K562 (cell line): ENCODE data around the gene RERE. TPM values are rescaled to one million over a fixed set of nuclear protein-coding genes. Genes with fewer than 3 reads are reported as not detected.

ENCODE experiments used
- CHD7 ChIP-seq: fragments of 200-600 bp; sonication (generic); IDR thresholded peaks from one replicate; pipeline ENCODE4 v1.6.1; 2012; ENCODE audit warnings: mild to moderate bottlenecking, low read depth, low read length, inconsistent platforms
- polyA plus RNA-seq, 8 experiments: library from polyadenylated mRNA; depleted of rRNA in 4 of 8; stranded (reverse) in 5 of 8; unstranded in 3 of 8; fragments of >200 nt; fragmentation: Nextera tagmentation in 2 of 8; fragmentation: Illumina TruSeq in 1 of 8; extraction: Ambion mirVana in 2 of 8; extraction: Trizol in 1 of 8; gene quantifications; 2 replicates each; pipeline versions ENCODE4 v1.2.1 to v1.2.3, GENCODE V29; 2011 to 2014; ENCODE audit warnings: inconsistent platforms in 1 of 8, missing spikeins in 1 of 8
- total RNA-seq, 7 experiments: library from RNA; depleted of rRNA in 6 of 7; stranded (reverse); fragments of >200 nt in 6 of 7; fragmentation: Illumina TruSeq in 2 of 7; extraction: Trizol in 2 of 7; gene quantifications; 2 replicates each; pipeline versions ENCODE4 v1.2.1 to v1.2.3, GENCODE V29; 2011 to 2021; ENCODE audit warnings: low replicate concordance in 1 of 7

Gene RERE
- total and polyA plus RNA-seq, 9 of the 15 experiments (the other 6 are each of a cell fraction or from before 2014, with no cell fraction given): 3.0 to 51.5 (median 13.4) TPM

DNA sequence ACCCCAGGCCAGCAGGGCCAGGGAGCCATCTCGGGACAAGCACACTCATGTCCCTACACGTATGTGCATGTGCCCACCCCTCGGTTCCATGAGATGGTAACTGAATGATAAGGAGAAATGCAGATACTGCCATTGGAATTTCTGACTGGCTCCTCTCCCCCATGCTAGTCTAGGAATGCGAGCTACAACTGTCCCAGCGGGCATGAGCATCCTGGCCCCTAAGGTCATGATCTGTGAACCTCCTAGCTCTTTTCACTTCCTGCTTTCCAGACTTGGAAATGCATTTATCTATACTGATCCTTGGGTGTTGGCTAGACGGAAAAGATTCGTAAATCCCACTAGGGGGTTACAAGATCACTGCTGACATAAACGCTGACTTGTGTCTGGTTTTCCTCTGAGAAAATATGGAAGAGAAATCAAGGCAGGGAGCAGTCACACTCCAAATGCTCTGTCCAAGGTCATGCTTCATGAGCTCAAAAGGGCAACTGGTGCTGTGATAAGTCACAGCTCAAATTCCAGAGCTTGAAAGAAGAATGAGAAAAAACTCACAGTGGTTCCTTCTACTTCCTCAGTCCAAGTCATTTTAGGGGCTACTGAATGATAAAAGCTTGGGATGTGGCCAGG lies 449.8 kb downstream of the RERE start (continued):
- TF ChIP-seq CHD7: no peak
